Left colon (tissue), 2 donors: ENCODE measurements around the gene LASP1NB.
"Not testable (repeated sequence)": the region's sequence is repeated elsewhere in the genome, so short reads cannot be mapped to it uniquely, and the experiment has no call there.

ENCODE experiments used
- ATAC-seq: fragments of 200-7000 bp; cut with Tn5 transposase; one replicate; pipeline ENCODE4 v1.9.1; 2020; ENCODE audit warnings: mild to moderate bottlenecking, moderate library complexity
- DNase-seq, 2 donors: peaks; one replicate each; pipeline ENCODE4 v3.0.0-alpha.2; 2020
- intact Hi-C, 2 donors: fragments of 100-400 bp; cut with DNase I in 1 of 2; cut with micrococcal nuclease in 1 of 2; formaldehyde crosslinking; loops; one replicate each; pipeline versions ENCODE4 v1.11.2 to v1.14.0; 2022; cut with DNase I, micrococcal nuclease
- donor health status: DM: no; HTN: no; CAD: no.
- donor health status: DM: yes; HTN: yes; CAD: no.

The LASP1NB gene

DNA sequence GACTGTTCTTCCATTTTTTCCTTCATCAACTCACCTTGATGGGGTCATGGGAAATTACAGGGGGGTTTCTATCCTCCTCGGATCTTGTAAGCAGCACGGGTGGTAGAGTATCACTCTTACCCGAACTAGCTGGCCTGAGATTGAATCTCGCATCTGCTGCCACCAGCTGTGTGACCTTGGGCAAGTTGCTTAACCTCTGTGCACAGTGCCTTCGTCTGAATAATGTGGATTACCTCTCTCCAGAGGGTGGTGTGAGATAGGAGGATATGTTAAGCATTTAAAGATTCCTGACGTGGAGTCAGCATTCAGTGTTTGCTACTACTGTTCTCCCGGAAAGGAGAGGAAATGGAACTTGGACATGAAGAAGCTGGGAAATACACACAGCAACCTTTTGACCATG, 31.1 kb upstream of the LASP1NB start:
- intact Hi-C loops: no loop called here
- DNase-seq (no peak), ATAC-seq (no peak)

DNA sequence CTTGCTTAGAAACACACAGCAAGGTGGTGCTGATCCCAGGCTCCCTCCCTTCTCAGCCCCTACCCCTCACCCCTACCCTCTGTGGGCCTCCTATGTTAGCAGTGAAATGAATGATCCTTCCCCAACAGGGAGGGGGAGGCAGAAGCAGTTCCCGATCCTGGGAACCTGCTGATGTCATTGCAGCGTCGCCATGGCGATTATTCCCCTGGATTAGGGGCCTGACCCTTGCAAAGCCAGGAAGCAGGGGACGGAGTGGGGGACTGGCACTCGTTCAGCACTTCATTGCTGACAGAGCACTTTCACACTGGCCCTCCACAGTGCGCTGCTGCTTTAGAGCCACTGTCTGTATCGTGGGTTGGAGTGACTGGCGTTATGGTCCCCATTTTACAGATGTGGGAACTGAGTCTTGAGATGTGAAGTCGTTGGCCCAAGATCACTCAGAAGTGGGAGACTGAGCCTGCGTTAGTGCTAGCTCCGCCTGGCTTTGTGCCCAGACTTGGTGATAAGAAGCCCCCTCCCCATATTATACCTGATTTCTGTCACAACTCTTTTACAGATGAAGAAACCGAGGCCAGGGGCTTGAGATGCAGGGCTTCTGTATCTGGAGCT, 29.0 kb upstream of the LASP1NB start:
- intact Hi-C loops: no loop called here
- DNase-seq (peak in 1 of 2 donors; percentile 40), ATAC-seq (no peak)

DNA sequence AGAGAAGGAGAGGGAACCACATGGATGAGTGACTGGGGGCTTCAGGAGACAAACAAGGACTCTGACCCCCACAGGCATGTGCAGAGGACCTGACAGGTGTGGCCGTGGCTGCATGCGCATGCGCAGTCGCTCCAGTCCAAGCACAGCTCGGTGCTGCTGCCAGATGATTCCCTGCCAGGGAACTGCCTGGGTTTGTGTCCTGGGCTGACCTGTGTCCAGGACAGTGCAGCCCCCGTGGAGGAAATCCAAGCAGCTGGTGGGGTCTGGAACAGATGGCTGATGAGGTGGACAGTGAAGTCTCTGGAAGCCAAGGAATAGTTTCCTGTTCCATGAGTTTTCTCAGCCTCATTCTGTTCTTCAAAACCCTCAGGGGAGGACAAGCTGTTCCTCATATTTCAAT, 28.2 kb upstream of the LASP1NB start:
- intact Hi-C loops: no loop called here
- ATAC-seq (peak; percentile 22), DNase-seq (peak; percentile 40 to 68)

DNA sequence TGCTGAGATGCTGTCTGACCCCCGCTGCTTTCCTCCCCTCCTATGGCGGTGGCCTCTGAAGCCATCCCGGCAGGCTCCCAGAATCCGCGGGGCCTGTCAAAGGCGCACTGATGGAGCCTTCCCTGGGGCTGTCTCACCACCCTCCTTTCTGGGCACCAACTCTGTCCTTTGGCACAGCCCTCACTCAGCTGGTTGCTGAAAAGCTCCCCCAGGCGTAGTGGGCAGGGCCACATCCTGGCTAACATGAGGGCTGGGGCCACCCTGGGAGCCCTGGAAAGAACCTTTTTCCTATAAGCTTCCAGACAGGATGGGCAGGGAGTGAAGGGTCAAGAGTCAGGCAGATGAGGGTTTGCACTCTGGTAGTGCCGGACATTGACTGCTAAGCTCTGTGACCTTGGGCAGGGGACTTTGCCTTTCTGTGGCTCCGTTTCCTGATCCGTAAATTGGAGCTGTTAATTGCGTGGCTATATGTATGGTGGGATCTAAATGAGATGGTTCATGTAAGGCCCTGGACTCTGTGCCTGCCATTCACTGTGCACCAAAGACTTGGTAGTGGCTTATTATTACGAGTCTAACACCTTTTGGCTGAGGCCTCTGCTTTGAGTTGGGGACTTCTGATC, 27.6 kb upstream of the LASP1NB start:
- intact Hi-C loops: no loop called here
- DNase-seq: no peak

DNA sequence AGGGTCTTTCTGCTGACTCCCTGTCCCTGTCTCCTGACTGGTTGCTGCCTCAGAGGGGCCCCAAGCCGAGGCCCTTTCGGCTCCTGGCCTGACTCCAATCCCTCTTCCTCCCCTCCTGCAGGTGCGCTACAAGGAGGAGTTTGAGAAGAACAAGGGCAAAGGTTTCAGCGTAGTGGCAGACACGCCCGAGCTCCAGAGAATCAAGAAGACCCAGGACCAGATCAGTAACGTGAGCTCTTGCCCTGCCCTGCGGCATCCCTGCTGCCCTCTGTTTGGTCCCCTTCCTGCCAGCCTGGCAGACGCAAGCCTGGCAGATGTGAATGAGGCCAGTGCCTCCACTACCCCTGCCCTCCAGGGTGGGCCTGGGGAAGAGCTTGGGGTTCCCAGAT, 27.1 kb upstream of the LASP1NB start:
- intact Hi-C loops: no loop called here
- peak; percentile 81 for ATAC-seq
- DNase-seq: peak; percentile 52 to 59

More for the DNA sequence above, 27.6 kb upstream of the LASP1NB start:
- peak; percentile 61 for ATAC-seq

DNA sequence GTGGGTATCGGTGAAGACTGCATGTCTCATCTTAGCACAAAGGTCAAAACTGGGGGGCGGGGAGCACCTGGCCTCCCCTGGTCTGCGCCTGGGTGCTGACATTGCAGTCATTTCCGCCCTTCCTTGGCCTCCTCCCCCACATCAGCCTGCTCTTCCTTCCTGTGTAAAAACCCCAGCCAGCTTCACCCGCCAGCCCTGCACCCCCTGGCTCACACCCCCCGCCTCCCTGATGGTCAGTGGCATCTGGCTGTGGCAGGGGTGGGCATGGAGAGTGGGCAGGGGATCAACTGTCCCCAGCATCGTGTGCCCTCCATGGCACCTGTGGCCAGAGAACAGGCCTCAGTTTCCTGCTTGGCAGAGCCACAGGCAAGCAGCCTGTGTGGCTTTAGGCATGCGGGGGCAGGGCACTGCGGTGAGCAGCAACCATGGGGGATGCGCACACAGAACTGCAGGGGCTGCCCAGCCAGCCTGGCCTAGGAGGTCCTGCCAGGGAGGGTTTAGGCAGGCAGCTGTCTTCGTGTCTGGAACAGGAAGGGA, 26.5 kb upstream of the LASP1NB start:
- ATAC-seq (peak; percentile 46), DNase-seq (peak; percentile 66 to 72)
- intact Hi-C loops: no loop called here

DNA sequence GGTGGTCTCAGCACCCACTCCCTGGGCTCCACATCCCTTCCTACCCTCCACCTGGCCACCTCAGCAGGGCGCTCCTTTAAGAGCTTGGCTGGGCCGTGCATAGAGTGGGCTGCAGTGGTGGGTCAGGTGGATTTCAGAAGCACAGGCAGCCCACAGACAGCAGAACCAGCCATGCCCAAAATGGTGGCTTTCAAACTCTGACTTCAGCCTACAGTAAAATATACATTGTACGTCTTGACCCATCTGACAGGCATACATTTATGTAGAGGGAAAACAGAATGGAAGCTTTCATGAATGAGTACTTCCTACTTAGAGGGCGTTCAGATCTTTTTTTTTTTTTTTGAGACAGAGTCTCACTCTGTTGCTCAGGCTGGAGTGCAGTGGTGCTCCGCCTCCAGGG, 26.0 kb upstream of the LASP1NB start:
- intact Hi-C loops: no loop called here
- ATAC-seq (no peak), DNase-seq (no peak)

DNA sequence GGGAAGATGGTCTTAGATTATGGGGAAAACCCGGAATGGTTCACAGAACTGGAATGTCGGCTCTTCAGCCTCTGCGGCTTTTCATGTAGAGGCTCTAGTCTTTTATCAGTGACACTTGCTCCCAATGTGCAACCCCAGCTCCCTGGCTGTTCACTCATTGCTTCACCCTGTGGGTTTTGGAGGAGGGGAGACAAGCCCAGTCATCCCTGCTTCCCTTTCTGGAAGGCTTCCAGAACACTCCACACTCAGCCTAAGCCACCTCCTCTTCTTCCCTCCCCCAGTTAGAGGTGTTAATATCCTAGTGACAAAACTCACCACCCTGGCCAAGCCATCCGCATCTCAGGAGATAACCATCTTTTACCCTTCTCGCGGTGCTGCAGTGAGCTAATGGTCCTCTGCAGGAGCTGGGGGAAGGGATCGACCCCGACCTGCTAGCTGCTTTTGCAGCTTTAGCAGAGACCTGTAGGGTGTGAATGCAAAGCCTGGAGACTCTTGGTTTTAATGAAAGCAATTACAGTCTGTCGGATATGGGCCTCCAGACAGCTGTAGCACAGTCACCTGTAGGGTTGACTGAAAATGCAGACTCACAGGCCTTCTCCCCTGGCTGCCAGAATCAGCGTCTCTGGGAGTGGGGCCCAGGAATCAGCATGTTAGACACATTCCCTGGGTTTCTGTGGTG, 24.3 kb upstream of the LASP1NB start:
- ATAC-seq: no peak
- no peak for DNase-seq
- intact Hi-C loops: no loop called here

DNA sequence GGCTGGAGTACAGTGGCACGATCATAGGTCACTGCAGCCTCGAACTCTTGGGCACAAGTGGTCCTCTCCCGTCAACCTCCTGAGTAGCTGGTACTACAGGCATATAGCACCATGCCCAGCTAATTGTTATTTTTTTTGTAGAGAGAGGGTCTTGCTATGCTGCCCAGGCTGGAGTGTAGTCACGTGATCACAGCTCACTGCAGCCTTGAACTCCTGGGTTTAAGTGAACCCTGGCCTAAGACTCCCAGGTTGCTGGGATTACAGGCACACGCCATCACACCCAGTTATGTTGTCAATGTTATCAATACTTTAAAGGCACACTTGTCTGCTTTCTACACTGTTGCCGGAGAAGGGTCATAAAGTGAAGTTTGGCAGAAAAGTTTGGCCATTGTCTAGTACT, 22.0 kb upstream of the LASP1NB start:
- DNase-seq (no peak), ATAC-seq (no peak)
- intact Hi-C loops: no loop called here

DNA sequence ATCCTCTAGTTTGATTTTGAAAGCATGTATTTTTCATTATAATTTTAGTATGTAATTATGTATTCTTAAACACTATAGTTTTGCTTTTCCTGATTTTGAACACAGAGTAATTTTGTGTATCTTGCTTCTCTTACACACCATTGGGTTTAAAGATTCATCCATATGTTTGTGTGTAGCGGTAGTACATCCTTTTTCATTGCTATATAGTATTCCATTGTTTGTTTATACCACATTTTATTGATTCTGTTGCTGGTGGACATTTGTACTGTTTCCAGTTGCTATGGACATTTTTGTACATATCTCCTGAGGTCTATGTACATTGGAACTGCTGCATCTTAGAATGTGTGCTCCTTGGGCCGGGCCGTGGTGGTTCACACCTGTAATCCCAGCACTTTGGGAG, 20.5 kb upstream of the LASP1NB start:
- DNase-seq (no peak), ATAC-seq (no peak)
- intact Hi-C loops: no loop called here

DNA sequence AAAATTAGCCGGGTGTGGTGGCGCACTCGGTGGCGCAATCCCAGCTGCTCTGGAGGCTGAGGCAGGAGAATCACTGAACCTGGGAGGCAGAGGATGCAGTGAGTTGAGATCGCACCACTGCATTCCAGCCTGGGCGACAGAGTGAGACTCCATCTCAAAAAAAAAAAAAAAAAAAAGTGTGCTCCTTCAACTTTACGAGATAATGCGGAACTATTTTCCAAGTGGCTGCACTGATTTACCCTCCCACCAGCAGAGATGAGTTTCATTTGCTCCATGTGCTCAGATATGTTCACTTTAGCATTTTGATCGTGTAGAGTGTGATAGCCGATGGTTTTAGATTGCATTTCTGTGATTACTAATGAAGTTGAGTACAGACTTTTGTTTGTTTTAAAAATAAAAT, 20.0 kb upstream of the LASP1NB start:
- DNase-seq (no peak), ATAC-seq (no peak)
- intact Hi-C loops: no loop called here

DNA sequence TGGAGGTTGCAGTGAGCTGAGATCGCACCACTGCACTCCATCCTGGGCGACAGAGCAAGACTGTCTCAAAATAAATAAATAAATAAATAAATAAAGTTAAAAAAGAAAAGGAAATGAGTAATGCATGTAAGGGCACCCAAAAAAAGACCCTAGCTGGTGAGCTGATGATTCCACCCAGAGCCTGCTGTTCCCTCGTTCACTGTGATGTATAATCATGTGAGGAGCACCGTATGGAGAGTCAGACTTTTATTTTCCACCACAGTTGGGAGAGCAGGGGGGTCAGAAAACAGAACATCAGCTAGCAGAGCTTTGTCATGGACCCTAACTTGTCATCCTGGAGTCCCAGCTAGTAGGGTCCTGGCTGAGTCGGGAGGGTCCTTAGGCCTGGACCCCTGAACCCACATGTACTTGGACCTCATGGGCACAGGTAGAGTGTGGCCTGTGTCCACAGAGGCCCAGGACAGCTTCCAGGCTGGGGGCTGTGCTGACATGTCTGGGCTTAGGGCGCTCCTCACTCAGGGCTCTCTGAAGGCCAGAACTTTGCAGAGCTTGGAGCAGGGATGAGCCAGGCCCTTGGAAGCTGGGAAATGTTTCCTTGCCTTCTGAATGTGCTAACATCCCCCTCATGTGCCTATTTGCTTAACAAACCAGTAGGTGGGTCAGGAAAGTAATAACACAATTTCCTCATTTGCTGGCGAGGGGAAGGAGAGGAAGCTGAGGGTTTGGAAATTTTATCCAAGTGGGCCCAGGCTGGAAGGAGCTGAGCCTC, 18.8 kb upstream of the LASP1NB start:
- no peak for DNase-seq
- ATAC-seq: no peak
- intact Hi-C loops: no loop called here

DNA sequence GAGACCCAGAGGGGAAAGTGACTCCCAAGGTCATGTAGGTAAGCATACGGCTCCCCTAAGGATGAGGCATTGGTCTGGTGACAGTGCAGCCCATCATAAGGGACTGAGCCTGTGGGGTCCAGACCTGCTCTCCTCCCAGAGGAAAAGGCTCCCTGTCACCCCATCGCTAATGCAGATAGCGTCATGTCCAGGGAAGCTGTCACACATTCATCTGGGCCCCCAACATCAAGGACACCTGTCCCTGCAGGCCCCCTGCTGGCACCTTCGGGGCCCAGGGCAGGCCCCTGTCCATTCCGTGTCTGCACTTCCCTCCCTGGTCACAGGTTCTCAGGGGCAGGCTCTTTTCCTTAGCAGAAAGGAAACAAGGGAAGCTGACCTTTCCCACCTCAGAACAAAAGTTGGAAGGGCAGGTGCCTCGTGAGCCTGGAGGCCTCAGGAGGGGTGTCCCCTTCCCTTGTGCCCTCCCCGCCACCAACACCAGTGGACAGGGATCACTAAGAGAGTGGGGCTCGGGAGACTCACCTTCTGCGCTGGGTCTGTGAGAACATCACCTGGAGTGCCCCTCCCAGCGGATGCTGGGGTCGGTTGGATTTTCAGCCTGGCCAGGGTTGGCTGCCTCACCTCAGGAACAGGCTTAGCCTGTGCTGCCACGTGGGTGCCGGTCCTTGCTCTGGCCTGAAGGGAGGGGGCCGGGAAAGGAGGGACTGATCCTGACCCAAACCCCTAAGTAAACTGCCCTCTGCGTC, 17.3 kb upstream of the LASP1NB start:
- no peak for DNase-seq
- ATAC-seq: no peak
- intact Hi-C loops: no loop called here

DNA sequence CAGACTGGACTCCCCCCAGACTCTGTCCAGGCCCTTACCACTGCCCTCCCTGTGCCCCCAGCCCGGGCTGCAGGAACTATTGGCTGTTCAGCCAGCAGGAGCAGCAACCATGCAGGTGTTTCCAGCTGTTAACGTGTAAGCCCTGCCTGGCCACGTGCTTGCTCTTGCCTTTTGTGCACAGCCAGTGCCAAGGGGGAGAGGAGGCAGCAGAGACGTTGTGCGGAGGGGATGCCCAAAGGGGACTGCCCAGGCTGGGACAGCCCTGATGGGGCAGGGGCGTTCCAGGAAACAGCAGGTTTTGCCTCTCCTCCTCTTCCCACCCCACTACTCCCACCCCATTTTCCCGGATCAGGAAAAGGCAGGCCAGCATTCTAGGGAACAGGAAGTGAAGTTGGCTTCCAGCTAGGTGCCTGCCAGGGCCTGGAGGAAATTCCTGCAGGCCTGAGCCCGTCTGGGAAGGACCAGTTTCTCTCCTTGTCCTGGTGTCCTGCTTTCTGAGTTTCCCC, 16.7 kb upstream of the LASP1NB start:
- intact Hi-C loops: no loop called here
- peak in 1 of 2 donors; percentile 22 for DNase-seq
- no peak for ATAC-seq

DNA sequence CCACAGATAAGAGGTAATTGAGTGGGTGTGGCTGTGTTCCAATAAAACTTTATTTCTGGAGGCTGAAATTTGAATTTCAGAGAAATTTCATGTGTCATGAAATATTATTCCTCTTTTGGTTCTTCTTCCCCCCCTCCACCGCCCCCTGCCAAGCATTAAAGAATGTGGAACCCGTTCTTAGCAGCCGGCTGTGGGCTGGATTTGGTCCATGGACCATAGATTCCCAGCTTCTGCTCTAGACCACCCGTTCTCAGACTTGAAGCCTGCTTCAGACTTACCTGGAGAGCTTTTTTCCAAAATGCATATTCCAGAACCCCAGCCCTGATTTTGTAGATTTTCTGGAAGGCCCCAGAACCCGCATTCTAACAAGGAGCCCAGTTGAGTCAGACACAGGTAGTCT, 15.1 kb upstream of the LASP1NB start:
- no peak for DNase-seq
- intact Hi-C loops: no loop called here
- ATAC-seq: no peak

DNA sequence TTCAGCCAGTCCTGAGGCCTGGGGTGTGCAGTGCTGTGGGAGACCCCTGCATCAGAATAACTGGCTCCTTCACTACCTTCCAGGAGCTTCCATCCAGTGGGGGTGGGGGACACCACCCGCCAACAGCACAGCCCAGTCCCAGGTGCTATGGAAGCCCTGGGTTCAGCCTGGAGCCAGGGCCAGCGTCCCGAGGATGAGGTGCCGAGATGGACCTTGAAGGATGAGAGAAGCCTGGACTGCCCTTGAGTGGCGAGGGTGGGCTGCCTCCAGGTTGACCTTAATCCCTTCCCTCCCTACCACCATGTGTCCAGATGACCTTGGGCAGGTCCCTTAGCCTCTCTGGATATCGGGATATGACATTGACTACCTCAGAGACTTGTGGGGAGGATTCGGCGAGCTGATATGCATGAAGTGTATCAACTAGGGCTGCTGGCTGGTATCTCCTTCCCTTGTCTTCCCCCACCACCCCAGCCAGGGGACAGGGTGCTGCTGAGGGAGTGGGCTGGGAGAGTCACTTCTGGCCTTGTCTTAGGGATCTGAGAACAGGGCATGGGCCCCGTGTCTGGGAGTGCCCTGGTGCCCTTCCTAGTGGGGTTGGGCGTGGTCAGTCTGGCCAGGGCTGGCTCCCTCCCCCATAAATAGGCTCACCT, 14.2 kb upstream of the LASP1NB start:
- no peak for ATAC-seq
- intact Hi-C loops: no loop called here
- peak in 1 of 2 donors; percentile 20 for DNase-seq

DNA sequence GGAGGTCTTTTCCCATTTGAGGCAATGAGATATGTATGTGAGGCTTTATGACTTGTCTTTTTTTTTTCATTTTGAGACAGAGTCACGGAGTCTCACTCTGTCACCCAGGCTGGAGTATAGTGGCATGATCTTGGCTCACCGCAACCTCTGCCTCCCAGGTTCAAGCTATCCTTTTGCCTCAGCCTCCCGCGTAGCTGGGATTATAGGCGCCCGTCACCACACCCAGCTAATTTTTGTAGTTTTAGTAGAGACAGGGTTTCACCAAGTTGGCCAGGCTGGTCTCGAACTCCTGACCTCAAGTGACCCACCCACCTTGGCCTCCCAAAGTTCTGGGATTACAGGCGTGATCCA, 13.7 kb upstream of the LASP1NB start:
- DNase-seq, intact Hi-C loops, ATAC-seq: not testable (repeated sequence)

DNA sequence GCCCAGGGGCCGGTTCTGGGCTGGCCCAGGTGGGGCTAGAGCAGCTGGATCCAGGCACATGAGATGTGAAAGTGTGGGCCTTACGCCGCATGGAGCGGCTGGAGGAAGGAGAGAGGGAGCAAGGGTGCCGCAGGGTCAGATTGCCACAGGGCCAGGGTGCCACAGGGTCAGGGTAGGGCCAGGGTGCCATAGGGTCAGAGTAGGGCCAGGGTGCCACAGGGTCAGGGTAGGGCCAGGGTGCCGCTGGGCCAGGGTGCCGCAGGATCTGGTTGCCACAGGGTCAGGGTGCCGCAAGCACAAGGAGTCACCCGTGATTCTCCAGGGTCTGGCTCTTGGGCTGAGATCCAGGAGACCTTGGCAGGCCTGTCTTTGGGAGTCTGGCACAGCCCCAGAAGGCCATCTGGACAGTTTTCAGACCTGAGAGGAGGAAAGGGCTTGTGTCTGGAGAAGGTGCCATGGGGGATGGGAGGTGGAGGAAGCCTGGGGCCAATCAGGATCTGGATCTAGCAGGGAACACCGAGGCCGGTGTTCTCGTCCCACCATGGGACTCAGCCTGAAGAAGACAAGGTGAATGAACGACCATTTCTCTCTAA, 13.1 kb upstream of the LASP1NB start:
- DNase-seq (peak in 1 of 2 donors; percentile 75), ATAC-seq (no peak)
- intact Hi-C loops: no loop called here
